ENCODE data around the gene NDE1. TPM values are rescaled to one million over a fixed set of nuclear protein-coding genes. Genes with fewer than 3 reads are reported as not detected.
"Not testable (repeated sequence)": the region's sequence is repeated elsewhere in the genome, so short reads cannot be mapped to it uniquely, and the experiment has no call there.

The NDE1 gene
- total RNA-seq, 1 experiment from 2014 or later = 48.8 TPM

DNA sequence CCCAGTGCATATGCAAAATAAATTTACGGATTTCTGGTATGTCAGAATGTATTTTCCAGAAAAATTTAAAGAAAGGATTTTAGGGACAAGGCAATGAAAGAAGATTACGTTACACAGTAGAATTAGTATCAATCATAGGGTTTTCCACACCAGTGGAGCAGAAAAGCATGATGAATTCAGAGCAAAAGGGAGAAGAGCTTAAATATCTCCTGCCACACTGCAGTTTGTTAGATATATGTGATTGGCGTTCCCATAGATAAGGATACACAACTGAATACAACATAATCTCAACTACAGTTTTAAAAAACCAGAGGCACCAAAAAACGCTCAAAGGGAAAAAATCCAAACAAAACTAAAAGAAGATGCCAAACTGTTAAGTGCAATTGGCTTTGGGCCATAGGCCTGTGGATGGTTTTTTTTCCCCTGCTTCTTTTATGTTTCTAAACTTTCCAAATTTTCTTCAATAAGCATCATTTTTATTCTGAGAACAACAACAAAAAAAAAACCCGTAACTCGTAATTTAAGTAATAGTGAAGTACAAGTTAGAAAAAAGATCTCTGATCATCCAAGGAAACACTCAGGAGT is 29.3 kb upstream of the NDE1 start:
- no peak for DNase-seq (ENCODE audit: low read depth)

DNA sequence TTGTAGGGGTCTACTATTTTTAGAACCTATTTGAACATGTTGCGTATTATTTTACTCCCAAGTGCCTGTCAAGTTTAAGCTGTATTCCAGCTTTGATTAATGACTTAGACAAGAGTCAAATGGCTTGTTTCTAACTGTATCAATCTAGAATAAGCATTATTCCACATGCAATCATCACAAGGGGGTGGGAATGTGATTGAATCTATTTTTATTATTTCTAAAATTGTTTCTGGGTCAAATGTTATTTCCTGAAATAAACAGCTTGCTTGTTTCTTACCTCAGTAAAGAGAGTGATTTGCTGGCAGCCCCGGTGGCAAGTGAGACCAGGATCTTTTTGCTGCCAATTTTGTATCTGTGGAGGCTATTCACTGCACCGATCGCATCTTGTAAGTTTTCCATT is 28.6 kb upstream of the NDE1 start:
- no peak for DNase-seq (ENCODE audit: low read depth)

- DNase-seq (ENCODE audit: low read depth) = no peak
These were observed 28.2 kb upstream of the NDE1 start for GRCh38 chr16:15621889-15622288.

GRCh38 chr16:15631730-15632409 is 18.2 kb upstream of the NDE1 start:
- no peak for DNase-seq (ENCODE audit: low read depth)

- DNase-seq (ENCODE audit: low read depth) = no peak
These were observed 14.1 kb upstream of the NDE1 start for GRCh38 chr16:15635926-15636325.

- no peak for DNase-seq (ENCODE audit: low read depth)
These were observed 13.6 kb upstream of the NDE1 start for GRCh38 chr16:15636392-15636873.

- peak; percentile 1 for DNase-seq (ENCODE audit: low read depth)
These were observed 10.9 kb upstream of the NDE1 start for GRCh38 chr16:15639061-15639568.

- DNase-seq (ENCODE audit: low read depth) = no peak
These were observed 9.1 kb upstream of the NDE1 start for GRCh38 chr16:15640966-15641365.

- no peak for DNase-seq (ENCODE audit: low read depth)
These were observed 8.1 kb upstream of the NDE1 start for GRCh38 chr16:15641753-15642556.

- peak; percentile 64 for DNase-seq (ENCODE audit: low read depth)
These were observed 7.4 kb upstream of the NDE1 start for GRCh38 chr16:15642557-15643047.

GRCh38 chr16:15643048-15643945 is 6.7 kb upstream of the NDE1 start, which contains the start of gene MARF1:
MARF1 (minus strand) TSS chr16:15643154; CDS start chr16:15639233, 3,921 bp downstream.
- peak; percentile 91 for DNase-seq (ENCODE audit: low read depth)

DNA sequence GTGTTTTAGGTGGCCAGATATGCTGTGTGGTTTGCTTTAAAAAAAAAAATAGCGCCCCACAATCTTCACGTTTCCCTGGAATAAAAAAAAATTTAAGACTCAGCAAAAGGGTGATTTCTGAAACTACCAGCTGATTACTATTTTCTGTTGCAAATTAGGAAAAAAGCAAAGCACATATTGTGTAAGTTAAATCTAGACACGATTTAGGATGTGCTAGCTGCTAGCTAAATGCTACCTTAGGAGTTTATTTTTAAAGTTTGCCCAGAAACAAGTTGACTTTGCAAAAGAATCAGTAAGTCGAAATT is 6.1 kb upstream of the NDE1 start:
- DNase-seq (ENCODE audit: low read depth) = no peak

GRCh38 chr16:15644267-15644961 is 5.6 kb upstream of the NDE1 start:
- DNase-seq (ENCODE audit: low read depth) = peak; percentile 54

GRCh38 chr16:15644962-15645465 is 5.0 kb upstream of the NDE1 start:
- peak; percentile 79 for DNase-seq (ENCODE audit: low read depth)

GRCh38 chr16:15646557-15647293 is 3.3 kb upstream of the NDE1 start:
- DNase-seq (ENCODE audit: low read depth) = not testable (repeated sequence)

DNA sequence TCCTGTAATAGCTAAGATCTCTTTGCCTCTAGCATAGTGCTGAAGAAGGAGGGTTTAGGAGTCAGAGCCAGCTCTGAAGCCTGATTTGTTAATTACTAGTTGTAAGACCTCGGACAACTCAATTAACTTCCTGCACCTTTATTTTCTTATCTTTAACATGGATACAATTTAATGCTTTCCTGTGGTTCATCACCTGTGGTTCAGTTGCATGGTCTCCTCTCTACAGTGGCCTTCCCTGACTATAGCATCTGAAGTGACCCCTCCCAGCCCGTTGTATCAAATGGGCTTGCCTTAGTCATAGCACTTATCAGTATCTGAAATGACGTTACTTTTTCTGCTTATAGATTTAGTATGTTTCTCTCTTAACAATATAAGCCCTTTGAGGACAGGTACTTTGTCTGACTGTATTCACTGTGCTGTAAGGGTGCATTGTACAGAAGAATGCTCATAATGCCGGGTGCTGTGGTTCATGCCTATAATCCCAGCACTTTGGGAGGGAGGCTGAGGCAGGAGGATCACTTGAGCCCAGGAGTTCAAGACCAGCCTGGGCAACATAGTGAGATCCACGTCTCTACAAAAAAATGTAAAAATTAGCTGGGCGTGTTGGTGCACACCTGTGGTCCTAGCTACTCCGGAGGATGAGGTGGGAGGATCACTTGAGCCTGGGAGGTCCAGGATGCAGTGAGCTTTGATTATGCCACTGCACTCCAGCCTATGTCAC is 2.6 kb upstream of the NDE1 start:
- no peak for DNase-seq (ENCODE audit: low read depth)

DNA sequence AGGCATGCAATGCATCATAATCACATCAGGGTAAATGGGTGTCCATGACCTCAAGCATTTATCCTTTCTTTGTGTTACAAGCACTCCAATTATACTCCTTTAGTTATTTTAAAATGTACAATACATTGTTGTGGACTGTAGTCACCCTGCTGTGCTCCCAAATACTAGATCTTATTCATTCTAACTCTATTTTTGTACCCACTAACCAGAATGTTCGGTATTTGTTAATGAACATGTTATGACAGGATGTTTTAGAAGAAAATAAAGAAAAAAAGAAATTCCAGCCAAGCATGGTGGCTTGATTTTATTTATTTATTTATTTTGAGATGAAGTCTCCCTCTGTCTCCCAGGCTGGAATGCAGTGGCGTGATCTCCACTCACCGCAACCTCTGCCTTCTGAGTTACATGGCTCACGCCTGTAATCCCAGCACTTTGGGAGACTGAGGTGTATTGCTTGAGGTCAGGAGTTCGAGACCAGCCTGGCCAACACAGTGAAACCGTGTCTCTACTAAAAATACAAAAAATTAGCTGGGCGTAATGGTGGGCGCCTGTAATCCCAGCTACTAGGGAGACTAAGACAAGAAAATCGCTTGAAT is 1.8 kb upstream of the NDE1 start:
- DNase-seq (ENCODE audit: low read depth) = no peak

GRCh38 chr16:15649311-15649710 is 734 bp upstream of the NDE1 start:
- not testable (repeated sequence) for DNase-seq (ENCODE audit: low read depth)

DNA sequence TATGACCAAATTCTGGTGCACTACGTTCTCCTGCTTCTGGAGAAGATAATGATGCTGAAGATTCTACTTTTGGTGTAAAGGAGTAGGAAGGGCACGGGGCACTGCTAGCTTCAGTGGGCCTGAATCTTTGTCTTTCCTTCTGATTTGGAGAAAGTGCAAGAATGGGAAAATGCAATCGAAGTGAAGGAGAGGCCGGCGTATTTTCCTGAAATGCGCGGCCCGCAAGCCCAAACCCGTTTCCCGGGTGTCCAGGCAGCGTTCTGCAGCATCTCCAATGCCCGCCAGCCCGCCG is 372 bp upstream of the NDE1 start:
- no peak for DNase-seq (ENCODE audit: low read depth)
